ENCODE measurements around the gene PPP1R14B. TPM values are rescaled to one million over a fixed set of nuclear protein-coding genes. Genes with fewer than 3 reads are reported as not detected.

The PPP1R14B gene
- total RNA-seq, 1 donor from 2014 or later, result 129 TPM

DNA sequence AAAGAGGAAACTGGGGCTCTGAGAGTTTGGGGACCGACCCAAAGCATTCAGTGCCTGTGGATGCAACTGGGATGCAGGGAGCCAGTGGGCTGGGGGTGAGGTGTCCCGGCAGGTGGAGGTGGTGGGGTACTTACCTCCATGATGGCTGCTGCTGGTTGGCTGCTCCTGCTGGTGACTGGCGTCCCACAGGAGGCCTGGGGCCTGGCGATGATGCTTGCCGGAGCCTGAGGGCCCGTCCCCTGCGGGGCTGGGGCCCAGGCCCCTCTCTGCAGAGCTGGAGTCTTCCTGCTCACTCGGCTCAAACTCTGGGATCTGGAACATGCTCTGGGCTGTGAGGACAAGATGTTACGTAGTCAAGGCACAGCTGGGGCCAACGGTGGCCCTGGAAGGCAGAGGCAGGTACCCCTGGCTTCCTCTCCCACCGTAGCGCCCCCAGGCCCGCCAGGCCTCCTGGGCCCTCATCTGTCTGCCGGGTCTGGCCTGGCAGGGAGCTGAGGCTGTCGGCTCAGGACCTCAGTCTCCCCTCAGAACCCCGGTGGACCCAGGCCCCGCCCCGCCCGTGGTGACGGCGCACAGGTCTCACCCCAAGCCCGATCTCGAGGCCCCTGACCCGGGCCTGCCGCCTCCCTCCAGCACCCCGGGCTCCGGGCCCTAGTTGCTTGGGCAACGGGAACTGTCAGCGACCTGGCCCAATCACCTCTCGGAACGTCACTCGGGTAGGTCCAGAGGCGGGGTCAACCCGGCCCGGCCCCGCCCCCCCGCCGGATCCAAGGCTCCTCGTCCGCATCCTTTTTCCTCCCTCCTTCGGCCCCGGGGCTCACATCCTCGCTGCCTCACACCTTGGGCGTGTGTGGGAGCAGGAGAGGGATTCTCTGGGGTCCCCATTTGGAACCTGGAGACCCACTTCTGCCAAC, 37.6 kb upstream of the PPP1R14B start, which contains the start of gene BAD:
Gene BAD, minus strand, starts transcription at position 618 of the 914 bp plus-strand sequence. Its CDS starts 297 bp downstream, at position 321.
- intact Hi-C loops (cut with DNase I), result loop anchor here (2.0 kb wide), 1 partner anchor 20 kb away; the partner anchor contains the start of gene ESRRA
- peak; percentile 96 for DNase-seq (ENCODE audit: missing footprints)
- peak; percentile 92 for ATAC-seq

DNA sequence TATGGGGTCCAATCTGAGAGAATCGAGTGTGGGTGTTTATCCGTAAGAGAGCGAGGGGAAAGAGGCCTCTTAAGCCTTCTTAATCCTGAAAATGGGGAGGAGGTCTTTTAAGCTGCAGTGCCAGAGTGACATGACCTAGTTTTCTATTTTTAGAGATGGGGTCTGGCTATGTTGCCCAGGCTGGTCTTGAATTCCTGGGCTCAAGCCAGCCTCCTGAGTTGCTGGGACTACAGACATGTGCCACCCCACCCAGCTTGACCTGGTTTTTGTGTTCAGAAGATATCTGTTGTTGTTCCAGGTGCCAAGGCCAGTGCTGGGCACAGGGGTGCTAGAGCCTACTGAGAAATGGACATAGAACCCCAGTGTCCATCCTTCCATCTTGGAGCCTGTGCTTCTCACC, 36.3 kb upstream of the PPP1R14B start:
- ATAC-seq, result no peak
- no peak for DNase-seq (ENCODE audit: missing footprints)
- intact Hi-C loops (cut with DNase I), result no loop called here

DNA sequence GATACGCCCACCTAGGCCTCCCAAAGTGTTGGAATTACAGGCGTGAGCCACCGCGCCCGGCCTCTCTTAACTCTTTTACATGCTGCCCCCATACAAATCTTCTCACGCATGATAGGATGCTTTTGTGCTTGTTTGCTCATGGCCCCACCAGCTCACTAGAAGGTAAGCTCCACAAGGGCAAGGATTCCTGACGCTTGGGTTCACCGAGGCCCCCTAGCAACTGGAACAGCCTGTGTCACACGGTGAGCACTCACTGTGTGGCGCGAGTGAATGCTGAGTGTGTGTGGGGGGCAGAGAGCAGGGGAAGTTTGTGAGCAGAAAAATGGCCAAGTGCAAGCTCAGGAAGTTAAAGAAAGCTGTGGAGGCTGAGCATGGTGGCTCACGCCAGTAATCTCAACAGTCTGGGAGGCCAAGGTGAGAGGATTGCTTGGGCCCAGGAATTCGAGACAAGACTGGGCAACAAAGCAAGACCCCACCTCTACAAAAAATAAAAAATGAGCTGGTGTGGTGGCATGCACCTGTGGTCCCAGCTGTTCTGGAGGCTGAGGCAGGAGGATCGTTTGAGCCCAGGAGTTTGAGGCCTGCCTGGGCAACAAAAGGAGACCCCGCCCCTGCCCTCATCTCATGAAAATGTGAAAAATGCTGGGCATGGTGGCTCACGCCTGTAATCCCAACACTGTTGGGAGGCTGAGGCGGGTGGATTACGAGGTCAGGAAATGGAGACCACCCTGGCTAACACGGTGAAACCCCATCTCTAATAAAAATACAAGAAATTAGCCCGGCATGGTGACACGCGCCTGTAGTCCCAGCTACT, 35.4 kb upstream of the PPP1R14B start:
- ATAC-seq (no peak), DNase-seq (ENCODE audit: missing footprints) (no peak)
- intact Hi-C loops (cut with DNase I), result no loop called here

DNA sequence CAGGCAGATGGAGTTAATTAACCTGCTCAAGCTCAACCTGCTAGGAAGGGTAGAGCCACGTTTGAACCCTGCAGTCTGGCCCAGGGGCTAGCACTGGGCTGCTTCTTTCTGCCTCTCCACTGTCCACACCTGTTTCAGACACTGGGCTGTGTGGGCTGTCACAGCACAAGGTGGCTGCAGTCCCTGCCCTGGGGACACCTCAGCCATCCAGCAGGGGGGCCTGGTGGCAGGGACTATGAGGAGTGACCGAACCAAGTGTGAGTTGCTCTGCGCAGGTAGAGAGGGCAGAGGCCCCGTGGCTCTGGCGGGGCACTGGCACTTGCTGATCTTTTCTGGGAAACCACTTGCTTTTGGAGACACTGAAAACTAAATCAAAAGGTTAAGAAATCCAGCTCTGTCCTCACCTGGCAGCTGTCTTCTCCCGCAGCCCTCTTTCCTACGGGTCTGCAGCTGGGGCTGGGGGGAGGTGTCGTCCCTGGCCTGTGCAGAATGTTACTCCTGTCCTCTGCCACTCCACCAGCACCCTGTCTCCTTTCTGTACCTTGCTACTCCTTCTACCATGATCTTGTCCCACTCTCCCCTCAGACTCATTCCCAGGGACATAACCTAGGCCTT, 31.9 kb upstream of the PPP1R14B start:
- ATAC-seq (no peak), DNase-seq (ENCODE audit: missing footprints) (no peak)
- intact Hi-C loops (cut with DNase I), result no loop called here

DNA sequence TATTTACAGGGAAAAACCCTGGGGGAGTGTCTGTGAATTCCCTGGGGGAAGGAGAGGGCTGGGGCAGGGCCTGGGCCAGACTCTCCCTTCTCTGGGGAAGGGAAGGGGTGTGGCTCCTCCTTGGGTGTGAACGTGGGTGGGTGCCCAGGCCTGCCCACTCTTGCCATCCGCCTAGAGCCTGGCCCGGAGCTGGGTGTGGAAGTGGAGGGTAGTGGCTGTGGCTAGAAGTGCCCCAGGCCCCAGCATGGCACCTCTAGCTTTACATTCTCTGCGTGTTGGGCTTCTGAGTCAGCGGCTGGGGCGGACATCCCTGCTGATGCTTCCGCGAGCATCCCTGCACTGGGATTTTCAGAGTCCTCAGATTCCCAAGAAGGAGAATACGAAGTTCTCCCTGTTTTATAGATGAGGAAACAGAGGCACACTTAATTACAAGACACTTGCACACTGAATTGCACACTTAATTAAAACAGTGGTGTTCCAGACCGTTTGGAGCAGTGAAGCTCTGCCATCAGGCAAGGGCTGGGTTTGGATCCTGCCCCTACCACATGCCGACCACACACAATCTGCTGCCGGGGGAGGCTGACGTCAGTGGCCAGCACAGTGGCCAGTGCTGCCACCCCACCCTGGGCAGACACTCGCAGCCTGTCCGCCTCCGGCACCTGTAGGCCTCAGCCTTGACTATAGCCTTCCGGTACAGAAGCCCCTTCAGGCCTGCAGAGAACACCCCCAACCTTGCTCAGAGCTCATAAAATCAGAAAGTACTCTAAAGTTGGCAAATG, 30.1 kb upstream of the PPP1R14B start:
- ATAC-seq (no peak), DNase-seq (ENCODE audit: missing footprints) (no peak)
- intact Hi-C loops (cut with DNase I), result no loop called here

DNA sequence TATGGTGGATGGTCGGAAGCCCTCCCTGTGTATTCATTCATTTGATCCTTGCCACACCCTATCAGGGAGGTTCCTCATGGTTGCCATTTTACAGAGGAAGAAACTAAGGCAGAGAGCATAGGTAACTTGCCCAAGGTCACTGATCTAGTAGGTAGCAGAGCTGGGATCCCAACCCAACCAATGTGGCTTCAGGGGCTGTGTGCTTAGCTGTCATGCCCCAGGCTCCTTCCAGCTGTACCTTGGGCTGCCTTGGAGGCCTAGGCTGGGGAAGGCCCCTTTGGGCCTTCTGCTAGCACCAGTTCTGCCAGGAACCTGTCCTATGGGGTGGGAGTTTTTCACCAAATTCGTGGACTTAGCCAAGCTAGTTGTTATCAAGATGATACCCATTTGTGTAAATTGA, 29.1 kb upstream of the PPP1R14B start:
- no peak for ATAC-seq
- intact Hi-C loops (cut with DNase I), result no loop called here
- no peak for DNase-seq (ENCODE audit: missing footprints)

DNA sequence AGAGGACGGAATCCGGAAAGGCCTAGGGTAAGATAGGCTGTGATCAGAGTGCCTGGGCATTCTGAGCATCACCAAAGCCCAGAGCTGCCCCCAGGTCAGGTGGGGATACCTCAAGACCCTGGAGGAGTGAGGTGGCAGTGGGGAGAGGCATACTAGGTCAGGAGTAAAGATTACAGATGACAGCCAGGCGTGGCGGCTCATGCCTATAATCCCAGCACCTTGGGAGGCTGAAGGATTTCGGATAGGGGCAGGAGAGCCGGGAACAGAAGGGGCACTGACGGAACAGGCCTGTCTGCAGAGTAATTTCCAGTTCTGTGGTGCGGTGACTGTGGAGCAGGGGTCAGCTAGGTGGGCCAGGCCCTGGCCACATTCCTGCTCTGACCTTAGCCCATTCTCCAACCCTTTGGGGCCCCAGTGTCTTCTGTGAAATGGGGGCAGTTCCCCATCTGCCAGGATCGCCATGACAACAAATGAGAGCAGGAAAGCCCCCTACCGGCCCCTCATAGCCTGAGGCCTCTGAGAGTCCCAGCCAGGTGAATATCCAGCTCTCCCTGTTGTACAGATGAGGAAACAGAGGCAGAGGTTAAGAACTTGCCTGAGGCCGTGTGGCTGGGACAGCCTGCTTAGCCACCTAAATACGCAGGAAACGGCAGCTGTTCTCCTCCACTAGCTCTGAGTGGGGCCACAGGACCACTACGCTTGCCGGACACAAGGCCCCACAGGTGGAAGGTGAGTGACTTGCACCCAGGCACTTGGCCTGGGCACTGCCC, 28.5 kb upstream of the PPP1R14B start:
- ATAC-seq (no peak), DNase-seq (ENCODE audit: missing footprints) (no peak)
- intact Hi-C loops (cut with DNase I), result no loop called here

DNA sequence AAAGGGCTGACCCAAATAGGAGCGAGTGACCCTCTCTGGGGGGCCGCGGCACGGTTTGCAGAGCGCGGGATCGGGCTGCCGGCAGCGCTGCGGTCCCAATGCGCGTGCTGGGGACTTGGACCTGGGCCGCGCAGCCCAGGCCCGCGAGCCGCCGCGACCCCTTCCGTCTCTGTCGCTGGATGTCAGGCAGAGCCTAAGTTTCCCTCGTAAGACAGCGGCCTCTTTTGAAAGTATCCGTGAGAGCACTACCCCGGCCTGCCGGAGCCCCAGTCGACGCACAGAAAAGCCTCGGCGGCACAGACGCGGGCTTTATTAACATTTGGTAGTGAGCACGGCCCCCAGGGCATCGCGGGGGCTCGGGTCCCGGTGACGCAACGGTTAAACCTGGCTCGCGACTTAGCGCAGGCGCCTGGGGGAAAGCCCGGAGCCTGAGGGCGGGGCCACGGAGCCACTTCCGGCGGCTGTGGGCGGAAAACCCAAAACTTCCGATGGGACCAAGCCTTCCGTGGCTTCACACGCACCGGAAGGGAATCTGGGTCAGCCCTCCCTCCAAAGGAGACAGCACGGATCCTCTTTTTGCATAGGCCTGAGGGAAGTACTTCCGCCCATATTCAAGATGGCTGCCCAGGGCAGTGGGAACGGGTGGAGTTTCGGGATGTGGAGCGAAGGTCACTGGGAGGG, 22.9 kb upstream of the PPP1R14B start:
- DNase-seq (ENCODE audit: missing footprints), result peak; percentile 98
- intact Hi-C loops (cut with DNase I), result loop anchor here (1.0 to 2.0 kb wide), 4 partner anchors 16 to 48 kb away; partner anchors contain the start of genes ESRRA, GPR137 and TRMT112
- ATAC-seq, result peak; percentile 90

DNA sequence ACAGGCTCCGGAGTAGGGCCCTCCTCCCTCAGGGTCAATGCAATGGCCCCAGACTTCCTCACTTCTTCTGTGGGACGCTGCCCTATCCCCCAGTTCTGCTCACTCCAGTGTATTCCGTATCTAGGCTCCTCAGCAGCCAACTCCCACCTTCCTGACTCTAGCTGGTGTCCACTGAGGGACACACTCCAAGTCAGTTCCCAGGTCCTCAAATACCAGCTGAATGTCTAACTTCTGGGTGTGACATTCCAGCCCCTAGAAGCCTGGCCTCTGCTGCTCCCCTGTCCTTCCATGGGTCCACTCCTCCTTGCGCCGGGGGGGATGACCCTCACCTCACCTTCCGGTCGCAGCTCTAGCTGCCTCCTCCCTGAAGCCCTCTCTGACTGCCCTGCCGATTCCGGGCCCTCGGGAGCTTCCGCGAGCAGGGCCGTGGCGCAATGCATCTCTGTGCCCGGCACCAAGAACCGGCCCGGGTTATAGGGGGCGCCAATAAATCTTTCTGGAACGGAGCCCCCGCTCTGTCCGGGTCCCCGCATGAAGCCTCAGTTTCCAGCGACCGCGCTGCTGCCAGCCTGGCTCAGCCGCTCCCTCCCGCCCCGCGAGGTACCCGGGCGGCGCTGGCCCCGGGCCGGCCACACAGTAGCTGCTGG, 22.3 kb upstream of the PPP1R14B start:
- ATAC-seq, result peak; percentile 18
- DNase-seq (ENCODE audit: missing footprints), result peak; percentile 85
- intact Hi-C loops (cut with DNase I), result loop anchor here (2.0 kb wide), 2 partner anchors 20 to 36 kb away; partner anchors contain the start of gene ESRRA

DNA sequence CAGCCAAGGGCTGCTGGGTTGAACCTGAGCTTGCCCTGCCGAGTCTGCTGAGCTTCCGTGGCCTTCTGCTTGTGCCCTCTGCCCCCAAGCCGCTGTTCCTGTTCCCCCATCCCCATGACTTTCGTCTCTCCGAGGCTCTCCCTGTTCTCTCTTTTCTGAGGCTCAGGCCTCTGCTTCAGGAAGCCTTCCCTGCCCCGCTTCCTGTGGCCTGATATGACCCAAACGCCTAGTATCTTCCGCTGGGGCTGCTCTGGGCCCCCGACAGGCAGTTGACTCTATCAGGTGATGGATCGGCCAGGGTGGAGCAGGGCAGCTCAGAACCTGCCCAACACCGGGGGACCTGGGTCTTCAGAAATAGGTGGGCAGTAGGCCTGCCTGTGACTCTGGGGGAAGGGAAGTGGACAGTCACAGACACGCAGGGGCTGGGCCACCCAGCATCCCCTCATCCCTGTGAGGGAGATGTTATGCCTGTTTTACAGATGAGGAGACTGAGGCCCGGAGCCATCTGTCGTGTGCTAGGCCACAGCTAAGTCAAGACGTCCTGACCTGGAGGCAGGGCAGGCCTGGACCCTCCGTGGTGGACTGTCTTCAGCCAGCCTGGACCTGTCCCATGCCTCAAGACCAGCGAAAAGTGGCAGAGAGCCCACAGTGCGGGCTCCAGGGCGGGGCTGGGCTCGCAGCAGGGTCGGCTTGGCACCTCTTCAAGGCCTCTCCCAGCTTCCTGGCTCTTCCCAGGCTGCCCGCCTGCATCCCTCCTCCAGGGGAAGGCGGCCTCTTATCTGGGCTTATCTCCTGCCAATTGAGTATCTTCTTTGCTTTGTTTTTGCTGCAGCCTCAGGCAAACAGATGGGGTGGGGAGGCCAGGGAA, 21.5 kb upstream of the PPP1R14B start:
- ATAC-seq (no peak), DNase-seq (ENCODE audit: missing footprints) (no peak)
- intact Hi-C loops (cut with DNase I), result loop anchor here (2.0 kb wide), 2 partner anchors 19 to 37 kb away; partner anchors contain the start of gene ESRRA

DNA sequence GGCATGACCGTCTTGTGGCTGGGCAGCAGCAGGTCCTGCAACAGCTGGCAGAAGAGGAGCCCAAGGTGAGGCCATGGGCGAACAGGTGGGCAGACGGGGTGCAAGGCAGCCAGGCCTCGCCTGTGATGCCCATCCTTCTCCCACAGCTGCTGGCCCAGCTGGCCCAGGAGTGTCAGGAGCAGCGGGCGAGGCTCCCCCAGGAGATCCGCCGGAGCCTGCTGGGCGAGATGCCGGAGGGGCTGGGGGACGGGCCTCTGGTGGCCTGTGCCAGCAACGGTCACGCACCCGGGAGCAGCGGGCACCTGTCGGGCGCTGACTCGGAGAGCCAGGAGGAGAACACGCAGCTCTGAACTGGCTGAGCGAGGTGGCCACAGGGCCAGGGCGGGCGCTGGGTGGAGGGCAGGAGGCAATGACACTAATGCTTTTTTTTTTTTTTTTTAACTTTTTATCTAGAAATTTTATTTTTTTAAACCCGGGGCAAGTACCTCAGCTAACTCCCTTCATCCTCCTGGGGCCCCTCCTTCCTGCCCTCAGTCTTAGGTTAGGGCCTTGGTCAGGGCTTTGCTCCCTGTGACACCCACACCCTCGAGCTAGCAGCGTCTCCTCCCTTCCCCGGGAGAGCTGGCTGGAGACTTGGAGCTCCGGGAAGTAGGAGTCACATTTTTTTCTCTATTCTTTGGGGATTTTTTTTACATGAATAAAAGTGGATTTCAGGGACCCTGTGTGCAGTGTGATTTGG, 20.6 kb upstream of the PPP1R14B start:
- intact Hi-C loops (cut with DNase I), result no loop called here
- DNase-seq (ENCODE audit: missing footprints) (no peak), ATAC-seq (no peak)

DNA sequence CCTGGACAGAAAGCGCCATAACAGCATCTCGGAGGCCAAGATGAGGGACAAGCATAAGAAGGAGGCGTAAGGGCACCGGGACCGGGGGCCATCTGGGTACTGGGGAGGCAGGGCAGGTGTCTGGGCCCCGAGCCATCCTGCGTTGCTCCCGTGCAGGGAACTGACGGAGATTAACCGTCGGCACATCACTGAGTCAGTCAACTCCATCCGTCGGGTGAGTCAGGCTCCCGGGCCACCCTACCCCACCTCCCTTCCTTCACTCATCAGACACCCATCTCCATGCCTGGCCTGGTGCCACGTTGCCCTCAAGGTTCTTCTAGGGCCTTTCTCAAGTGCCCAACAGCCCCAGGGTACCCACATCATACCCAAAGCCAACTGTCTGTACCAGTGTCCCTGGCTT, 19.6 kb upstream of the PPP1R14B start:
- intact Hi-C loops (cut with DNase I), result no loop called here
- ATAC-seq (no peak), DNase-seq (ENCODE audit: missing footprints) (no peak)

DNA sequence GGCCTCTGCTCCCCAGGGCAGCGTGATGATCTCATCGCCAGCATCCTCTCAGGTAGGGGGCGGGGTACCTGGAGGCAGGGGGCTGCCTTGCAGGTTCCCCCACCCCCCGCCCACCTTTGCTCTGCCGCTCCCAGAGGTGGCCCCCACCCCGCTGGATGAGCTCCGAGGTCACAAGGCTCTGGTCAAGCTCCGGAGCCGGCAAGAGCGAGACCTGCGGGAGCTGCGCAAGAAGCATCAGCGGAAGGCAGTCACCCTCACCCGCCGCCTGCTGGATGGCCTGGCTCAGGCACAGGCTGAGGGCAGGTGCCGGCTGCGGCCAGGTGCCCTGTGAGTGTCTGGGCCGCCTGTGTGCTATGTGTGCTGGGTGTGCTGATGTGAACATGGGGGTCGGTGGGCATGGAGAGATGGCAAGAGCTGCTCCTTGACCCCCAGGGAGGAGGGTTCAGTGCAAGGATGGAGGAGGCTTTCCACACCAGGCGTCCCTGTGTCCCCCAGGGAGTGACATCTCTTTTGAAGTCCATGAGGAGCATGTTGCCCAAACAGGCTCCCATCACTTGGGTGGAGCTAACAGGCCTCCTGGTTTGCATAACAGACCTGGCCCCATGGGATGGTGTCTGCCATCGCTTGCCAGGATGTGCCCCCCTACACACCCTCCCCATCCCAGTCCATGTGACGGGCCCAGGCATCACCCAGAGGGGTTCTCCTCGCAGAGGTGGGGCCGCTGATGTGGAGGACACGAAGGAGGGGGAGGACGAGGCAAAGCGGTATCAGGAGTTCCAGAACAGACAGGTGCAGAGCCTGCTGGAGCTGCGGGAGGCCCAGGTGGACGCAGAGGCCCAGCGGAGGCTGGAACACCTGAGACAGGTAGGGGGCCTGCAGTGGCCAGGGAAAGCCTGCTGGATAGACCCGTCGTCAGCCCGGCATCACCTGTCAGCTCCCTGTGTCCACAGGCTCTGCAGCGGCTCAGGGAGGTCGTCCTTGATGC, 18.7 kb upstream of the PPP1R14B start:
- ATAC-seq, result no peak
- intact Hi-C loops (cut with DNase I), result no loop called here
- no peak for DNase-seq (ENCODE audit: missing footprints)

DNA sequence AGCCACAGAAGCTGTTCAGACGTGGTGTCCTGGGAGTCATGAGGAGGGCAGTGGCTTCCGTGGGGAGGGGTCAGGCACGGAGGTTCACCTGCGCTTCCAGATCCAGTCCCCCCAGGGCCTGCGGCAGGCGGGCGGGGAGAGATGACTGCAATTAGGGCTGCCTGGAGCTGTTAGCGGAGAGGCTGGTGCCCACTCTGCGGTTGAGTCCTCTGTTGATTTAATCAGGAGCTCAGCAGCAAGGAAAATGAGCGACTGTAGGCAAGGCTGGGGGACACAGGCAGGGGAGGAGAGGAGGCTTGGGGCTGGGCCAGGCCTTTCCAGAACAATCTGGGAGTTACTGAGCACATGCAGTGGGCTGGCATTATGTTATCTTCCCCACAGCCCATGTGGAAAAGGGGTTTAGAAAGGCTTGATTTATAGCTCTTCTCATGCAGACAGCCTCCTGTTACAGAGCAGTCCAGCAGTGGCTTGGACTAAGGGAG, 17.7 kb upstream of the PPP1R14B start:
- DNase-seq (ENCODE audit: missing footprints) (no peak), ATAC-seq (no peak)
- intact Hi-C loops (cut with DNase I), result no loop called here

Data from Right ventricle myocardium inferior (tissue), 1 donor.